Ishikawa (cell line): ENCODE measurements around the gene KATNB1.

Experiments
- CEBPB ChIP-seq: IDR thresholded peaks from 2 replicates; pipeline ENCODE4 v1.6.1; 2012
- CREB1 ChIP-seq: IDR thresholded peaks from 2 replicates; pipeline ENCODE4 v1.6.1; 2012; ENCODE audit warnings: low read depth
- EGR1 ChIP-seq: IDR thresholded peaks from 2 replicates; pipeline ENCODE4 v1.6.1; 2012
- EP300 ChIP-seq: IDR thresholded peaks from 2 replicates; pipeline ENCODE4 v1.6.1; 2012; ENCODE audit warnings: borderline replicate concordance
- FOXM1 ChIP-seq: IDR thresholded peaks from 2 replicates; pipeline ENCODE4 v1.6.1; 2012; ENCODE audit warnings: low read depth, borderline replicate concordance
- NFIC ChIP-seq: IDR thresholded peaks from 2 replicates; pipeline ENCODE4 v1.6.1; 2012
- RAD21 ChIP-seq: IDR thresholded peaks from 2 replicates; pipeline ENCODE4 v1.6.1; 2012; ENCODE audit warnings: low read depth
- TAF1 ChIP-seq: IDR thresholded peaks from 2 replicates; pipeline ENCODE4 v1.6.1; 2012; ENCODE audit warnings: low read depth, mild to moderate bottlenecking
- TCF12 ChIP-seq: IDR thresholded peaks from 2 replicates; pipeline ENCODE4 v1.6.1; 2012; ENCODE audit warnings: low read depth
- TEAD4 ChIP-seq: IDR thresholded peaks from 2 replicates; pipeline ENCODE4 v1.6.1; 2012
- YY1 ChIP-seq: IDR thresholded peaks from 2 replicates; pipeline ENCODE4 v1.6.1; 2012; ENCODE audit warnings: low read depth
- ZBTB7A ChIP-seq: IDR thresholded peaks from 2 replicates; pipeline ENCODE4 v1.6.1; 2012; ENCODE audit warnings: low read depth
- TF ChIP-seq, protein P1 (sequence below): IDR thresholded peaks from 2 replicates; pipeline ENCODE4 v1.6.1; 2012
- TF ChIP-seq, protein P2 (sequence below): IDR thresholded peaks from 2 replicates; pipeline ENCODE4 v1.6.1; 2012
- TF ChIP-seq, protein P3 (sequence below): IDR thresholded peaks from 2 replicates; pipeline ENCODE4 v1.6.1; 2012; ENCODE audit warnings: low read depth, mild to moderate bottlenecking

Gene KATNB1

DNA sequence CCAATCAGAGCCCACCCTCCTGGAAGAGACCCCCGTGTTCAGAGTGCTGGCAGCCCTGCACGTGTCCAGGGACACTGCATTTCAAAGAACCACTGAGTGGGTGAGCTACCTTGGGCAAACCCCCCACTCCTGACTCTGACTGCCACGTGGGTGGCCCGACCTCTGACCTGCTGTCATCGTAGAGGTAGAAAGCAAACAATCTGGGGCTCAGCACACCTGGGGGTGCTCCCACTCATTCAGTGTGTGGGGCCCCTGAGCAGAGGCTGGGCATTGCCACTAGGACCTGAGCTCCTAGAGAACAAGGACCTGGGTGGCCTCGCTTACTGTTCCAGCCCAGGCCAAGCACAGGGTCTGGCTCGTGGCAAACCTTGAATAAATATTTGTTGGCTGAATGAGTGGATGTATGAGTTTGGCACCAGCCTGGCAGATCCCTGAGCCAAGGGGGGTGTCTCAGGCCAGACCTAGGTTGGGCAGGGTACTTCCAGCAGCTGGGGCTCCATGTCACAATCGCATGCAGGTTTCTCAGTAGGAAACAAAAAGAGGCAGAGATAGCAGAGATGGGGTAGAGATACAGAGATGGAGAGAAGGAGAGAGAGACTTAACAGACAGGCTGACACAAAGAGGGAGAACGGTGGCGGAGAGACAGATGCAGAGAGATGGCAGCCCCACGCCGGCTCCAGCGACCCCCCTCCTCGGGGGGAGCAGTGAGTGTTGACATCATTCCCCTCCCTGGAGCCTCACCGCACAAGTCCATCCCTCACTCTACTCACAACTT lies 46.4 kb upstream of the KATNB1 start:
- no peak for TF ChIP-seq TEAD4
- TF ChIP-seq, protein P1, sequence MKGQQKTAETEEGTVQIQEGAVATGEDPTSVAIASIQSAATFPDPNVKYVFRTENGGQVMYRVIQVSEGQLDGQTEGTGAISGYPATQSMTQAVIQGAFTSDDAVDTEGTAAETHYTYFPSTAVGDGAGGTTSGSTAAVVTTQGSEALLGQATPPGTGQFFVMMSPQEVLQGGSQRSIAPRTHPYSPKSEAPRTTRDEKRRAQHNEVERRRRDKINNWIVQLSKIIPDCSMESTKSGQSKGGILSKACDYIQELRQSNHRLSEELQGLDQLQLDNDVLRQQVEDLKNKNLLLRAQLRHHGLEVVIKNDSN: no peak
- no peak for TF ChIP-seq EGR1
- no peak for TF ChIP-seq RAD21
- TF ChIP-seq ZBTB7A: no peak
- TF ChIP-seq FOXM1: no peak
- no peak for TF ChIP-seq YY1
- TF ChIP-seq TAF1: no peak
- no peak for TF ChIP-seq CEBPB

DNA sequence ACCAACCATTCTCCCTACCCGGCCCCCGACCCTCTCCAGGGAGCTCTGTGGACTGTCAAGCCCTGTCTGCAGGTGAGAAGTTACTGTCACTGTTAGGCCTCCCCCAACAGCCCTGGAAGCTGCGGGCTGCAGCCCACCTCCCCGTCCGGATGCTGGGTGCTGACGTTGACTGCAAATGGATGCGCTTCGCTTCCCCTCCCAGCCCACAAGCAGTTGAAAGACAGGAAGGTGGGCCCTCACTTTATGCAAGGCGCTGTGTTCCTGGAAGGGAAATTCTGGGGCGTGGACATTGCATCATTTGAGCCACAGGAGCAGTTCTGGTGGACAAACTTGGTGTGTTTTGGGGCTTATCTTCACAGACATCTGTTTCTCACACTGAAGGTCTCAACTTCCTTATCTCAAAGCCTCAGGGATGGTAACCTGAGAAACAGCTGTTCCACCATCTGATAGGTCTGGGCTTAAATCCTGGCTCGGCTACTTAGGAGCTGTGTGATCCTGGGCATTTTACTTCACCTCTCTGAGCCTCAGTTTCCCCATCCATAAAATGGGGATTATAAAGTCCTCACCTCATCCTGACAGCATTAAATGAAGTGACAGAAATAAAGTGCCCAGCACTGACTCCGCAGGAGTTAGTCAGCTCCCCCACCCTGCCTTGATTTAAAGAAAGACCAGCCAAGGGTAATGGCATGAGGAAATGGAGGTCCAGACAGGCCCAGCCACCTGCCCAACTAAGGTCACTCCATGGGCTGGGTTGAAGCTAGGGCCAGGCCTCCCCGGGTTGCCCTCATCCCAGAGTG lies 45.6 kb upstream of the KATNB1 start:
- TF ChIP-seq, protein P2, sequence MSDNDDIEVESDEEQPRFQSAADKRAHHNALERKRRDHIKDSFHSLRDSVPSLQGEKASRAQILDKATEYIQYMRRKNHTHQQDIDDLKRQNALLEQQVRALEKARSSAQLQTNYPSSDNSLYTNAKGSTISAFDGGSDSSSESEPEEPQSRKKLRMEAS: no peak
- TF ChIP-seq, protein P3, sequence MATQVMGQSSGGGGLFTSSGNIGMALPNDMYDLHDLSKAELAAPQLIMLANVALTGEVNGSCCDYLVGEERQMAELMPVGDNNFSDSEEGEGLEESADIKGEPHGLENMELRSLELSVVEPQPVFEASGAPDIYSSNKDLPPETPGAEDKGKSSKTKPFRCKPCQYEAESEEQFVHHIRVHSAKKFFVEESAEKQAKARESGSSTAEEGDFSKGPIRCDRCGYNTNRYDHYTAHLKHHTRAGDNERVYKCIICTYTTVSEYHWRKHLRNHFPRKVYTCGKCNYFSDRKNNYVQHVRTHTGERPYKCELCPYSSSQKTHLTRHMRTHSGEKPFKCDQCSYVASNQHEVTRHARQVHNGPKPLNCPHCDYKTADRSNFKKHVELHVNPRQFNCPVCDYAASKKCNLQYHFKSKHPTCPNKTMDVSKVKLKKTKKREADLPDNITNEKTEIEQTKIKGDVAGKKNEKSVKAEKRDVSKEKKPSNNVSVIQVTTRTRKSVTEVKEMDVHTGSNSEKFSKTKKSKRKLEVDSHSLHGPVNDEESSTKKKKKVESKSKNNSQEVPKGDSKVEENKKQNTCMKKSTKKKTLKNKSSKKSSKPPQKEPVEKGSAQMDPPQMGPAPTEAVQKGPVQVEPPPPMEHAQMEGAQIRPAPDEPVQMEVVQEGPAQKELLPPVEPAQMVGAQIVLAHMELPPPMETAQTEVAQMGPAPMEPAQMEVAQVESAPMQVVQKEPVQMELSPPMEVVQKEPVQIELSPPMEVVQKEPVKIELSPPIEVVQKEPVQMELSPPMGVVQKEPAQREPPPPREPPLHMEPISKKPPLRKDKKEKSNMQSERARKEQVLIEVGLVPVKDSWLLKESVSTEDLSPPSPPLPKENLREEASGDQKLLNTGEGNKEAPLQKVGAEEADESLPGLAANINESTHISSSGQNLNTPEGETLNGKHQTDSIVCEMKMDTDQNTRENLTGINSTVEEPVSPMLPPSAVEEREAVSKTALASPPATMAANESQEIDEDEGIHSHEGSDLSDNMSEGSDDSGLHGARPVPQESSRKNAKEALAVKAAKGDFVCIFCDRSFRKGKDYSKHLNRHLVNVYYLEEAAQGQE: no peak
- no peak for TF ChIP-seq TEAD4
- no peak for TF ChIP-seq TCF12
- TF ChIP-seq CREB1: no peak
- TF ChIP-seq RAD21: no peak
- no peak for TF ChIP-seq EGR1
- TF ChIP-seq ZBTB7A: no peak
- no peak for TF ChIP-seq YY1
- no peak for TF ChIP-seq CEBPB
- TF ChIP-seq TAF1: no peak
- TF ChIP-seq, protein P1: no peak
- no peak for TF ChIP-seq NFIC
- no peak for TF ChIP-seq EP300
- no peak for TF ChIP-seq FOXM1

DNA sequence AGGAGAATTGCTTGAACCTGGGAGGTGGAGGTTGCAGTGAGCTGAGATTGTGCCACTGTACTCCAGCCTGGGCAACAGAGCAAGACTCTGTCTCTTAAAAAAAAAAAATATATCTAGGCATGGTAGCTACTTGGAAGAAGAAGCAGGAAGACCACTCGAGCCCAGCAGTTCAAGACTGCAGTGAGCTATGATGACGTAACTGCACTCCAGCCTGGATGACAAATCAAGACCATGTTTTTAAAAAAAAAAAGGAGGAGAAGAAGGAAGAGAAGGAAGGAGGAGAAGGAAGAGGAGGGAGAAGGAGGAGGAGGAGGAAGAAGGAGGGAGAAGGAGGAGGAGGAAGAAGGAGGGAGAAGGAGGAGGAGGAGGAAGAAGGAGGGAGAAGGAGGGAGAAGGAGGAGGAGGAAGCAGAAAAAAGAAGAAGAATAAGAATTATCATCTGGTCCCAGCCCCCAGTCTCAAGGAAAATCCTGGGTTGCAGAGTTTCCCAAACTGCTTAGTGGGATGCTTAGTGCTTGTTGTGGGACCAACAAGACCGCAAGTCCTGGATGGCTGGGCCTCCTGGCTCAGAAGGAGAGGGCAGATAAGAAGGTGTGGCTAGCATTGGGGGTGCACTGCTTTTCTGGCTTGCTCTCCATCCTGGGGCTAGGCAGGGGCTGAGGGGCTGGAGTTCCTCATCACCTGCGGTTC lies 44.6 kb upstream of the KATNB1 start:
- TF ChIP-seq YY1 (no peak), EGR1 (no peak), CREB1 (no peak)

DNA sequence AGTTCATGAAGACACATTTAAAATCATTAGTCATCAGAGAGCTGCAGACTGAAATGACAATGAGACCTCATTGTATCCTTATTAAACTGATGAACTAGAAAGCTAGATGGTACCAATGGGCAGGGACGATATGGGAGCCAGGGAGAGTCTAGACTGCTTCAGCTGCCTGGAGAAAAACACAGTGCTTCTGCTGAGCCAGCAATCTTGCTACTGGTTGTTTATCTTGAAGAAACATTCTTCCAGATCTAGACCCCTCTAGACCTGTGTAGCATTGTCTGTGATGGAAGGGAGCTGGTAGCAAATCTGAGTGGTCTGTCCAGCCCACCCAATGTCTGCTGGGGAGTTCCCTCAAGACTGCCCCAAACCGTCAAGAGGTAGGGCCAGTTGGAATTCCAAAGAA lies 42.9 kb upstream of the KATNB1 start:
- TF ChIP-seq EGR1 (no peak), CEBPB (no peak), YY1 (no peak)
- TF ChIP-seq, protein P3: no peak

DNA sequence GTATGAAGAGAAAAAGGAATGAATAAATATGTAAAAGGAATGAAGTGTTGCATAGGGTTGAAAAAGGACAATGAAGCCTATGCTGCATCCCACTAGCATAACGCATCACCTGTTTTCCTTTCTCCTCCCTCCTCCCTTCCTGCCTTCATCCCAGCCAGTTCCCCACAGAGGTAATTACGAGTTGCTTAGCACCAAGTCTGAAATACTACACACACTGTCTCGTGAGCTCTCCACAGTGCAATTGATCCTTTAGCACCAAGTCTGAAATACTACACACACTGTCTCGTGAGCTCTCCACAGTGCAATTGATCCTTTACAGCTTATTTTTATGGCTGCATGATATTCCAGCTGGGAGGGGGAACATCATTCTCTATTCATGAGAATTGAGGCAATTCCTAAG lies 42.0 kb upstream of the KATNB1 start:
- TF ChIP-seq ZBTB7A (no peak), FOXM1 (no peak), NFIC (no peak), RAD21 (no peak), TEAD4 (no peak), CEBPB (no peak), YY1 (no peak)
- TF ChIP-seq, protein P3: no peak
- TF ChIP-seq, protein P1: no peak
